HCT116 (cell line): ENCODE results near the gene KCTD2. TPM values are rescaled to one million over a fixed set of nuclear protein-coding genes. Genes with fewer than 3 reads are reported as not detected.

Experiments
- ATAC-seq: fragments of 200-7000 bp; cut with Tn5 transposase; 2 replicates; pipeline ENCODE4 v1.9.1; 2020; ENCODE audit warnings: mild to moderate bottlenecking, moderate library complexity
- BruUV-seq: library from RNA; stranded (reverse); fragments of 400-500 nt; replicated peaks from 2 replicates; lab custom pipeline; 2021; lab: Mats Ljungman, UMichigan
- CTCF ChIA-PET: fragments of 300-600 bp; sonication (Branson Sonifier 250); formaldehyde crosslinking; loops from one replicate; lab custom pipeline; 2021; ENCODE audit warnings: antibody characterized with exemption; lab: Charles Lee
- POLR2A ChIA-PET: fragments of 300-600, 350-600 bp; sonication (Branson Sonifier 250); formaldehyde crosslinking; loops from one replicate; lab custom pipeline; 2021; ENCODE audit warnings: antibody characterized with exemption; lab: Charles Lee
- RAD21 ChIA-PET, 2 experiments: fragments of 300-600 bp; sonication (Branson Sonifier 250); formaldehyde crosslinking; loops; one replicate each; lab custom pipeline; 2023; ENCODE audit warnings: low total read pairs in 2 of 2; ENCODE audit not compliant: uncharacterized antibody in 2 of 2, unreplicated experiment in 2 of 2, low non-redundant PET in 1 of 2; lab: Charles Lee
- DNase-seq: peaks from one replicate; pipeline ENCODE4 v3.0.0-alpha.2; 2010; ENCODE audit warnings: low read depth, low spot score
- H2AFZ ChIP-seq: fragments of 200-600 bp; shearing (Covaris generic), sonication (generic); 2 replicates; pipeline ENCODE4 v1.6.1; 2017; ENCODE audit warnings: low read depth, mixed run types, mixed read lengths, antibody characterized with exemption, low read length; ENCODE audit not compliant: poor library complexity, severe bottlenecking
- H3K27ac ChIP-seq: 2 replicates; pipeline ENCODE4 v1.5.1; 2012; ENCODE audit warnings: low read depth, low read length
- H3K27me3 ChIP-seq: fragments of 200-600 bp; sonication (generic); 2 replicates; pipeline ENCODE4 v1.6.1; 2016; ENCODE audit warnings: mixed run types, low read length, mixed read lengths; ENCODE audit not compliant: insufficient read depth
- H3K36me3 ChIP-seq, 2 experiments: fragments of 200-500 bp in 1 of 2; fragments of 200-600 bp in 1 of 2; sonication (Bioruptor generic) in 1 of 2; sonication (generic) in 1 of 2; 2 replicates each; pipeline versions ENCODE4 v1.5.1 to v1.6.1; 2014 to 2016; ENCODE audit warnings: low read length in 2 of 2, inconsistent platforms in 1 of 2, mixed read lengths in 1 of 2, mixed run types in 1 of 2; ENCODE audit not compliant: insufficient read depth in 2 of 2, control insufficient read depth in 1 of 2
- H3K4me1 ChIP-seq, 2 experiments: fragments of 200-600 bp in 1 of 2; sonication (generic) in 1 of 2; 2 replicates each; pipeline versions ENCODE4 v1.5.1 to v1.6.1; 2012 to 2017; ENCODE audit warnings: low read length in 2 of 2, inconsistent platforms in 1 of 2, mild to moderate bottlenecking in 1 of 2, mixed read lengths in 1 of 2, mixed run types in 1 of 2, moderate library complexity in 1 of 2; ENCODE audit not compliant: insufficient read depth in 2 of 2, control insufficient read depth in 1 of 2
- H3K4me2 ChIP-seq: fragments of 200-600 bp; sonication (generic); 2 replicates; pipeline ENCODE4 v1.6.1; 2017; ENCODE audit warnings: mixed run types, low read length, mixed read lengths
- H3K4me3 ChIP-seq, 2 experiments: fragments of 200-600 bp in 1 of 2; sonication (generic) in 1 of 2; replicated peaks in 1 of 2; 2 replicates each; pipeline ENCODE4 v1.5.1; 2011 to 2016; ENCODE audit warnings: low read length in 2 of 2, control low read depth in 1 of 2, low read depth in 1 of 2, mild to moderate bottlenecking in 1 of 2, mixed read lengths in 1 of 2, mixed run types in 1 of 2
- H3K79me2 ChIP-seq: fragments of 200-600 bp; sonication (generic); 2 replicates; pipeline ENCODE4 v1.6.1; 2017; ENCODE audit warnings: mild to moderate bottlenecking, mixed run types, low read length, moderate library complexity, mixed read lengths; ENCODE audit not compliant: insufficient read depth
- H3K9ac ChIP-seq: fragments of 200-600 bp; sonication (generic); 2 replicates; pipeline ENCODE4 v1.6.1; 2016; ENCODE audit warnings: low read length, mixed read lengths
- H3K9me2 ChIP-seq: fragments of 200-600 bp; sonication (generic), shearing (Covaris generic); 2 replicates; pipeline ENCODE4 v1.6.1; 2017; ENCODE audit warnings: mixed run types, mild to moderate bottlenecking, moderate library complexity; ENCODE audit not compliant: insufficient read depth
- H3K9me3 ChIP-seq, 2 experiments: fragments of 200-500 bp in 1 of 2; fragments of 200-600 bp in 1 of 2; sonication (Bioruptor generic) in 1 of 2; sonication (generic) in 1 of 2; 2 replicates each; pipeline ENCODE4 v1.6.1; 2014 to 2017; ENCODE audit warnings: low read length in 2 of 2, mixed read lengths in 2 of 2, inconsistent platforms in 1 of 2, low read depth in 1 of 2, mild to moderate bottlenecking in 1 of 2, mixed run types in 1 of 2, moderate library complexity in 1 of 2; ENCODE audit not compliant: control insufficient read depth in 1 of 2, insufficient read depth in 1 of 2
- H4K20me1 ChIP-seq: fragments of 200-600 bp; sonication (generic), shearing (Covaris generic); 2 replicates; pipeline ENCODE4 v1.6.1; 2017; ENCODE audit warnings: mixed run types, mild to moderate bottlenecking, moderate library complexity; ENCODE audit not compliant: insufficient read depth
- ELF1 ChIP-seq: IDR thresholded peaks from 2 replicates; pipeline ENCODE4 v1.6.1; 2012; ENCODE audit warnings: low read depth, borderline replicate concordance
- POLR2AphosphoS5 ChIP-seq: IDR thresholded peaks from 2 replicates; pipeline ENCODE4 v1.6.1; 2011; ENCODE audit warnings: mild to moderate bottlenecking, low read depth, low read length, moderate library complexity
- SP1 ChIP-seq: IDR thresholded peaks from 2 replicates; pipeline ENCODE4 v1.6.1; 2012; ENCODE audit warnings: low read depth
- ZFX ChIP-seq: fragments of 450-650 bp; IDR thresholded peaks from 2 replicates; pipeline ENCODE4 v1.6.1; 2017
- intact Hi-C: fragments of 100-400 bp; cut with micrococcal nuclease; formaldehyde crosslinking; loops from 2 replicates; pipeline ENCODE4 v1.10.0; 2022
- total RNA-seq: library from RNA; stranded (reverse); gene quantifications from one replicate; pipeline ENCODE4 v1.2.1, GENCODE V29; 2021; ENCODE audit not compliant: unreplicated experiment
- TF ChIP-seq, protein P1 (sequence below): IDR thresholded peaks from 2 replicates; pipeline ENCODE4 v1.6.1; 2012
- TF ChIP-seq, protein P2 (sequence below): IDR thresholded peaks from 2 replicates; pipeline ENCODE4 v1.6.1; 2011; ENCODE audit warnings: mild to moderate bottlenecking, low read length, moderate library complexity; ENCODE audit not compliant: insufficient replicate concordance; ENCODE audit errors: extremely low read depth

The KCTD2 gene
- total RNA-seq, 1 experiment from 2014 or later: 23.3 TPM

DNA sequence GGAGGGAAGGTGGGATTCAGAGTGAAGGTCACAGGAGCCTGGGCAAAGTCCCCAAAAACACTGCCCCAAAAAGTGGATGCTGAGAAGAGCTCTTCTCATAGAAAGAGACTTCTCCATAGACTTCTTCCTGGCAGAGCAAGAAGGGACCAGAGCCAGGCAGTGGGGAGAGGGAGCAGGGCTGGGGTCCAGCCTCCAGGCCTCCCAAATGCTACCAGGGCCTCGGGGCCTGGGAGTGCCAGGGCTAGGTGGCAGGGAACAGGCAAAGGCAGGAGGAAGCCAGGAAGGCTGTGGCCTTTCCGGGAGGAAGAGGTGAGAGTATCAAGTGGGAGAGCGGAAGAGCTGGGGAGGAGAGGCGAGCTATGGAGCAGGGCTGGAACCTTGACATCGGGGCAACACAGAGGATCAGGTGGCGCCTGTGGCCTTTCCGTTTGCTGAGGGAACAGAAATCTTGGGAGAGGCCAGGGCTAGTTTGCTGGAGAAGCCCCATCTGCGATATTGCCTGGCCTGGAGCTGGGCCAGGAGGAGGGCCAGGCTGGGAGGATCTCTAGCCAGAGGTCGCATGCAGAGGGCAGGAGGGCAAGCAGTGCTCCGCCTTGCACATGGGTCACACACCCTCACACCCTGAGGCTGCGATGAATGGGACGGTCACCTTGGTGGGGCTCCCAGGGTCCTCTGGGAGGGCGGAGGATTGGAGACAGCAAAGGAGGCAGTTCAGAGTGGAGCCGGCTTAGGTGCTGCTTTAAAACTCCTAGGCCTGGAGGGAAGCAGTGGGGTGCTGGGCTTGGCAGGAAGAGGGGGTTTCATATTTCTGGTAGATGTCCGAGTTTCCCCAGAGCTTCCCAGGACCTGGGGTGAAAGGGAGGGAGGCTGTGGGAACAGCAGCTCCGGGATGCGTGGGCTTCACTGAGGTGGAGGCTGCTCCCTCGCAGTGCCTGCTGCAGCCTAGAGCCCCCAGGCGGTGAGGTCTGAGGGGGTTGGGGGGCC is 44.1 kb downstream of the KCTD2 start:
- ATAC-seq (no peak), DNase-seq (no peak)
- no TSS peak for BruUV-seq
- H3K27ac ChIP-seq: peak overlapping the region; percentile 64
- POLR2A ChIA-PET: interaction anchor here (0.7 to 1.9 kb wide), 3 partner anchors 12 to 56 kb away, joined by 3 to 8 read pairs (median 6); no protein-coding TSS in a partner anchor
- no peaks in the 10 kb centered on the region for H3K9me2 ChIP-seq
- H3K9ac ChIP-seq: peak overlapping the region; percentile 97
- intact Hi-C loops: no loop called here
- RAD21 ChIA-PET: no interaction called here
- no peak overlapping the region for H2AFZ ChIP-seq
- CTCF ChIA-PET: interaction anchor here (1.4 kb wide), 1 partner anchor 129 kb away, joined by 3 read pairs; no protein-coding TSS in a partner anchor
- no peaks in the 10 kb centered on the region for H3K9me3 ChIP-seq
- peak overlapping the region; percentile 92 for H3K4me2 ChIP-seq
- H3K36me3 ChIP-seq: peaks cover 0 to 6% of the 10 kb centered on the region in 2 experiments; a peak in 1 of 4 replicates
- peaks cover 76 to 97% of the 10 kb centered on the region in 2 experiments for H3K4me1 ChIP-seq
- TF ChIP-seq, protein P1, sequence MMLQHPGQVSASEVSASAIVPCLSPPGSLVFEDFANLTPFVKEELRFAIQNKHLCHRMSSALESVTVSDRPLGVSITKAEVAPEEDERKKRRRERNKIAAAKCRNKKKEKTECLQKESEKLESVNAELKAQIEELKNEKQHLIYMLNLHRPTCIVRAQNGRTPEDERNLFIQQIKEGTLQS: no peak
- no peak for TF ChIP-seq SP1
- TF ChIP-seq ZFX: no peak
- TF ChIP-seq, protein P2, sequence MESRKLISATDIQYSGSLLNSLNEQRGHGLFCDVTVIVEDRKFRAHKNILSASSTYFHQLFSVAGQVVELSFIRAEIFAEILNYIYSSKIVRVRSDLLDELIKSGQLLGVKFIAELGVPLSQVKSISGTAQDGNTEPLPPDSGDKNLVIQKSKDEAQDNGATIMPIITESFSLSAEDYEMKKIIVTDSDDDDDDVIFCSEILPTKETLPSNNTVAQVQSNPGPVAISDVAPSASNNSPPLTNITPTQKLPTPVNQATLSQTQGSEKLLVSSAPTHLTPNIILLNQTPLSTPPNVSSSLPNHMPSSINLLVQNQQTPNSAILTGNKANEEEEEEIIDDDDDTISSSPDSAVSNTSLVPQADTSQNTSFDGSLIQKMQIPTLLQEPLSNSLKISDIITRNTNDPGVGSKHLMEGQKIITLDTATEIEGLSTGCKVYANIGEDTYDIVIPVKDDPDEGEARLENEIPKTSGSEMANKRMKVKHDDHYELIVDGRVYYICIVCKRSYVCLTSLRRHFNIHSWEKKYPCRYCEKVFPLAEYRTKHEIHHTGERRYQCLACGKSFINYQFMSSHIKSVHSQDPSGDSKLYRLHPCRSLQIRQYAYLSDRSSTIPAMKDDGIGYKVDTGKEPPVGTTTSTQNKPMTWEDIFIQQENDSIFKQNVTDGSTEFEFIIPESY: no peak
- TF ChIP-seq POLR2AphosphoS5: 0 out of 2 replicates have a peak, but pooled peaks have one; percentile 14
- TF ChIP-seq ELF1: no peak
- H4K20me1 ChIP-seq: no peaks in the 10 kb centered on the region
- H3K27me3 ChIP-seq: no peaks in the 10 kb centered on the region
- H3K4me3 ChIP-seq: no peak overlapping the region; a peak in 1 of 4 replicates
- H3K79me2 ChIP-seq: peaks cover 63% of the 10 kb centered on the region
